HG02759 (cell line): ENCODE results near the gene MAML3.

Experiments used
- ATAC-seq: cut with Tn5 transposase; IDR thresholded peaks from one replicate; pipeline ENCODE4 v1.9.1; 2021; ENCODE audit warnings: mild to moderate bottlenecking, moderate library complexity; ENCODE audit not compliant: unreplicated experiment

Gene MAML3

DNA sequence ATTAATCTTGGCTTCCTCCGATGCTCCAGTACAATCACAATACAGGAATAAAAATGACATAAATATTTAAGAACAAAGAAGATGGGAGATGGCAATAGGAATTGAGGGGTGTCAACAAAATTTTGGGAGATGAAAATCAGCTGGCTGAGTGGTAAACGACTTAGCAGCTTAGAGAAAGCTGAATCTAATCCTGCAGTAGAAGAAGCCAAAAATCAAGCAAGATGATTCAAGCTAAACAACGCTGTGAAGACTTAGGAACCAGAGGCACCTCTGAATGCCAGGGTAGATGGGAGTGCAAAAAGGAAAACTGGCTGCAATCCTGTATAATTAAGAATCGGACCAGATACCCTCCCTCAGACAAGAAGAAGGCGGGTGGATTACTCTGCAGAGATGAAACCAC is 273.1 kb downstream of the MAML3 start:
- no peak for ATAC-seq

DNA sequence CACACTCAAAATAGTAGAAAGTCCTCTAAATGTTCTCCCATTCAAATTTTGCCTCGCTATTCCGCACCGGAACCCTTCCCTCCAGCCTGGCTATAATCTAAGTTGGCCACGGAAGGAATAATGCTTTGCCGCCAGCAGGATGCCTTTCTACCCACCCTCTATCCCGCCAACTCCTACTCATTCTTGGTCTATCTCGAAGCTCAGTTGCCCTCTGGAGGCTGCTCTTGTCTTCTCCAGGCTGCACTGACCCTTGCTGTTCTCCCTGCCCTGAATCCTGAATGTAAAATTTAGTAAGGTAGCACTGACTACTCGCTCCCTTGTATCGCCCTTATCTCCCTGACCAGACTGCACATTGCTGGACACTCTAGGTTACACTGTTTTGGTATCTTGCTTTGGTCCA is 275.9 kb downstream of the MAML3 start:
- no peak for ATAC-seq

DNA sequence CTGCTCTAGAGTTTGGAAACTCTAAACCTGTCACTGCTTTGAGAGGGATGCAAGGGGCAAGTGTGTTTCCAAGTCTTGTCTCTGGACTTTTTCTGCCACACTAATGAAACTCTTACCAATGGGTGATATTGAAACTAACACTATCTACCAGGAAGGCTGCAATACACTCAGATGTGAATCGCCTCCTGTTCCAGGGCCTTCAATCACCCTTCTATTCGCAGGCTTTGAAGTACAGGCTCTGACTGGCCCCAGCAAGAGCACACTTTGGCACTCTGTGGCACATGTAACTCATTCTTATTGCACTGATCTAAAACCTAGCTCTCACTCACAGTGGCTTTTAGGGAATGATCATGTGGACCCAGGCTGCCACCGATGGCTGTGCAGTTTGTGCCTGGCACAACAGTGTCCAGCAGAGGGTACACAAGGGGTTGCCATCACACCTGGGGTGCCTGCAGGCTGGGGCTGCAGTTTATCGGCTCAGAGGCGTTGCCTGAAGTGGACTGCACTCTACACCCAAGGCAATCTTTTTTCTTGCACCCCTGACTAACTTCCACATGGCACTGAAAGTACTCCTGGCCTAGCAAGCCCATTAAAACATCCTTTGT is 277.5 kb downstream of the MAML3 start:
- no peak for ATAC-seq

DNA sequence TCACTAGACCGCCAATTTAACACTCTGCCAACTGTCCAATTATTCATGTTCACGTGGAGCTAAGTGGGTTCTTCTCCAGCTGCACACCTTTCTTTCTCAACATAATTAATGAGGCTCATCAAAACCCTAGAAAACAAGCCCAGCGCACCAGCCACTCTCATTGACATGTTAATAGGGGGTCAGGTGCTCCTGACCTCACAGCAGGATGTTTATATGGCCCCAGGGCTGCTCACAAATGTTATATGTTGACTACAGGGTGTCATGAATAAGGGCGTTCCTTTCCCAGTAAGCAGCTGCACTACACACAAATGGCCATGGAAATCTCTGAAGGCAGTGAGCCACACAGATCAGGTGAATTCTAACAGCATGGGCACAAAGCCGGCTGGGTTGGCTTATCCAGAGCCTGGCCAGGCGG is 278.6 kb downstream of the MAML3 start:
- ATAC-seq = no peak

DNA sequence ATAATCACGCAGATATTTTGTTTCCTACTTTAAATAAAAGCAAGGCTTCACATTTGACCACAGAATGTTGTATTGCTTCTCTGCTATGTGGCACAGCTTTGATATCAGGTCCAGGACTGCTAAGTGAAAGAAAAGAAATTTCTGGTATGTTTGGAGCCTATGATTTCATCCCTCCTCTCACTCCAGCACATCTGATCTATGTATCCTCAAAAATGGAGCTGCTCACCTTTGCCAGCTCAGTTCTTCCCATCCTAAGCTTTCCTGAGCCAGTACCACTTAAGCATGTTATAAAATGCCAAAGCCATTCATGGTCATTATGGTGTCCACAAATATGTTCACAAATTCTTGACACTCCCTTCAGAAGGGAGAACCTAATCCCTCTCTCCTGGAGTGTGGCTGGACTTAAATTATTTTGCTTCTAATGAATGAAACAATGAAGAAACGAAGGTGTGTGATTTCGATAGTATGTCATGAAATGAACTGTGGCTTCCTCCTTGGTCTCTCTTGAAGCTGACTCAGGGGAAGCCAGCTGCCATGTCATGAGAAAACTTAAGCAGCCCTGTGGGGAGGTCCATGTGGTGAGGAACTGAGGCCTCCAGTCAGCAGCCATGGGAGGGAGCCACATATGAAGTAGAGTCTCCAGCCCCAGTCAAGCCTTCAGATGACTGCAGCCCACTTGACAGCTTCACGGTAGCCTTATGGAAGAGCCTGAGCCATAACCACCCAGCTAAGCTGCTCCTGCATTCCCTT is 280.7 kb downstream of the MAML3 start:
- ATAC-seq = no peak

DNA sequence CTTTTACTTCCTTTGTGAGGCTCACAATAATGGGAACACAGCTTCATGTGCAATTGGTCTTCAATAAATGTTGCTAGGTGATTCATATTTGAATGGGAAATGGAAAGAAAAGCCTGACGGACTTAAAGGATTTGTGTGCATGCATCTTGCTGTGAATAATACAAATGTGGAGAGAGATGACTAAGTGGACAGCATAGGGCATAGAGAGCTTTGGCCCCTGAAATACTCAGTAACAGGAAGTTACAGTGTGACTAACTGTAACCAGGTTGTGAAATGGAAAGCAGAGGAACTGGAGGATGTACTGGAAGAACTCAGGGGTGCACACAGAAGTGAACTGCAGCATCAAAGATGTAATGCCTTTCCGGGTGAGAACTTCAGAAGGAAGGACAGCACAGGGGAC is 281.7 kb downstream of the MAML3 start:
- no peak for ATAC-seq

DNA sequence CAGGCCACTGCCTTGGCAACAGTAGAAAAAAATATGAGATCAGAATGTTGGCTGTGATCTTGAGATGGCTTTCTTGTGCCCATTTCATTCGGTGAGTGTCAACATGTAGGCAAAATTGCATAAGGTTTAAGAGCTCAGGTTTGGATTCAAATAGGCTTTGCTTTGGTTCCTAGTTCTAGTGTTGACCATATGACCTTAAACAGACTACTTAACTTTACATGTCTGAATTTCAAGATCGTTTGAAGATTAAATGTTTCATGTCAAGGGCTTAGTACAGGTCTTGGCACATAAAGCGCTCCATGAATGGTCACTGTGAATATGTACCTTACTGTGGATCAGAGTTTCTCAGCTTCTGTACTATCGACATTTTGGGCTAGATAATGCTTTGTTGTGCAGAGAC is 284.2 kb downstream of the MAML3 start:
- no peak for ATAC-seq

DNA sequence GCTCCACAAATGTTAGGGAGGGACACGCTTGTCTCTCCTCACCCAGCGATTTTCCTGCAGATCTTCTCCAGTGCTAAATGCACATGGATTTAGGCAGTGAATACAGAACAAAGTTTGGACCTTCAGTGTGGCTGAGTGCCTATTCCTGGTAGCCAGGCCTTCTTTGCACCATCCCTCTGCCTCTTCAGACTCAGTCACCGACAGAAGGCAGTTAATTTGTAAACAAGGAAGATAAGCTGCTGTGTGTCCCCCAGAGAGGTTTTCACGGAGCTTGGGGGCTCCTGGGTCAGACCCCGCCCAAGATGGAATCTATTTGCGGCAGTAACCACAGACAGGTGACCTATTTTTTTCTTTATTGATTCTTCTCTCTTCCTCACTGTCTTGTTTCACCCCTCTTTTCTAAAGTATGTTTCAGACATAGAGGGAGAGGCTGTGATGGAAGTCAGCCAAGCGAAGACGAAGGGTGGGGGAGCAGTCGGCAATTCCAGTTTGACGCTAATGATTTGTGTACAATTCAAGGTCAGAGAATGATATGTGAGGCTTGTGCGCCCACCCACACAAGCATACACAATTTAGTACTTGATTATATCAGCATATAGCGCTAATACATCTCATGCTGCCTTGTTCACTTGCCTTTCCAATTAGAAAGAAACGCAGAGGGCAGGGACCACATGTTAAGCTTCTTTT is 287.6 kb downstream of the MAML3 start:
- ATAC-seq = no peak

DNA sequence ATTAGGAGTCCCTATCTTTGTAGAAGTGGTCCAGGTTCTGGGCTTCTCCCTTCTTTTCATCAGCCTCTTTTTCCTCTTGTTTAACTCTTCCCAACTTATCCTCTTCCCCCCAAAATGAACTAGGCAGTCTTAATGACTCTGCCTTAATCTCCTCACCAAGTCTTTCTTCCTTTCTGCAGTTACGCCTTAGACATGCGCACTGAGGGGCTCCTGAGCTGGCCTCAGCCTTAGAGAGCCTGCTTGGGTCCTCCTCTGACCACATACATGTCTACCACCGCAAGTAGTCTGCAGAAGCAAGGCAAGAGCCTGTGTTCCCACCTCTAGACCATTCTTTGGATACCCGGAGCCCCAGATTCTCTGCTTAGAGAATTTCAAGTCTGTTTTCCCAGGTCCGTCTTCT is 288.4 kb downstream of the MAML3 start:
- ATAC-seq = no peak

DNA sequence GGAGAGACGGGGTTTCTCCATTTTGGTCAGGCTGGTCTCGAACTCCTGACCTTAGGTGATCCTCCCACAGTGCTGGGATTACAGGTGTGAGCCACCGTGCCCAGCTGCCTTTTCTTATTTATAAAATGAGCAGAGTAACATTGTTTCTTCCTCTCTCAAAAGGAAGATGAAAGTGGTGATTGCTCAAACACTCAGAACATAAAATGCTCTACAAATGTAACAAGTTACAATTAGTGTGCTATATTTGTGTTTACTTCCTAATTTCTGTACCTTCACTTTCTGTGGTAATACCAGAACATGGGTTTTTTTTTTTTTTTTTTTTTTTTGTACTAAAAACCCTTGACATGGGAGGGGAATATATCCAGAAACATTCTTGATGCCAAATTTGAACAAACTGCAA is 290.5 kb downstream of the MAML3 start:
- no peak for ATAC-seq

DNA sequence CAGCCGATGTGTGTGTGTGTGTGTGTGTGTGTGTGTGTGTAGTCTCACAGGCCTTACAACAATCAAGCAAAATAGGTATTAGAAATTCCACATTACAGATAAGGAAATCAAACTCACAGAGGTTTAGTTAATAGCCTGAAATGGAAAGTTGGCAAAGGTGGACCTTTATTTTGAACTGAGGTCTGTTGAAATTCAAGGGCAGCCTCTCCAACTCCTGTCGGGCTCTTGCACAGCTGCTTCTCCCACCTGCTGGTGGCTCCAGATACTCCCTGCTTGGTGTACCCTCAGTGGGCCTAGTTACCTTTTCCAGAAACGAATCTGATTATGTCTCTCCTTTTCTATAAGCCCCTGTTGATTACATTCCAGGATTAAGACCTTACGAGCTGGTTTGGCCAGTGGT is 292.5 kb downstream of the MAML3 start:
- no peak for ATAC-seq

DNA sequence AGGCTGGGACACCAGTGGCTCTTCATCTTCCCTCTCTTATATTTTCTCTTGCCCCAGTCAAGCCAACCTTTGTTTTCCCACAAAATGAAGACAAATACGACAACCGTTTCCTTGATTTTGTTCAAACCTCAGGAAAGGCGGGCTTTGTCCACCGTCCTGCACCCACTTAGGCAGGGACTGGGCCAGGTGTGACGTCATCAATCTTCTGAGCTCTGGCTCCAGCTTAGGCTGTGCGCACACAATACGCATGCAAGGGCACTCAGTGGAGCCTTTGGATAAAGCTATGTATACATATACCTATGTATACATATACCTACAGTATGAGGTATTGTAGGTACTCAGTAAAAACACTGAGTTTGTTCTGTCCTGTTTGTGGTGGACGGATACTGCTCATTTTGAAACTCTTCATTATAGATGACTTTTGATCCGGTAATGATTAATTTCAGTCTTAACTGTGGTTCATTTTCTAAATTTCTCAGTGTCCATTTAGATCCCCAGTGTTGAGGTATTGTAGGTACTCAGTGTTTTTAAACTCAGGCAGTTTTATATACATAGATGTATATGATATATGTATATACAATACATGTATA is 293.5 kb downstream of the MAML3 start:
- no peak for ATAC-seq

DNA sequence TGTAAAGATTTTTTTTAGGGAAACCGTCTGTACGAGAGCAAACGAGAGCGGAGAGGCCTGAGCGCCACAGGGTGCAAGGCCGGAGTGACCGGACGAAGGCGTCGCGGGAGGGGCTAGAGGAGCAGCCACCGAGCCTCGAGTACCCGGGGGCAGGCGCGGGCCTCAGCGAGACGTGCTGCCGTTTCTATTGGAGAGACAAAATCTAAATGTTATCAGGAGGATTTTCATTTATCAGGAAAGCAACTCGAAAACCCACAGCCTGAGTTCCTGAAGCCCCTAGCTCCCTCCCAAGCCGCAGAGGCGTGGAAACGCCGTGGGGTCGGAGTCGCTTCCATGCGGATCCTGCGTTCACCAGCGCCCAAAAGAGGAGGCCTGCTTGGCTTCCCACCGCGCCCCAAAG is 294.1 kb downstream of the MAML3 start:
- ATAC-seq = no peak

DNA sequence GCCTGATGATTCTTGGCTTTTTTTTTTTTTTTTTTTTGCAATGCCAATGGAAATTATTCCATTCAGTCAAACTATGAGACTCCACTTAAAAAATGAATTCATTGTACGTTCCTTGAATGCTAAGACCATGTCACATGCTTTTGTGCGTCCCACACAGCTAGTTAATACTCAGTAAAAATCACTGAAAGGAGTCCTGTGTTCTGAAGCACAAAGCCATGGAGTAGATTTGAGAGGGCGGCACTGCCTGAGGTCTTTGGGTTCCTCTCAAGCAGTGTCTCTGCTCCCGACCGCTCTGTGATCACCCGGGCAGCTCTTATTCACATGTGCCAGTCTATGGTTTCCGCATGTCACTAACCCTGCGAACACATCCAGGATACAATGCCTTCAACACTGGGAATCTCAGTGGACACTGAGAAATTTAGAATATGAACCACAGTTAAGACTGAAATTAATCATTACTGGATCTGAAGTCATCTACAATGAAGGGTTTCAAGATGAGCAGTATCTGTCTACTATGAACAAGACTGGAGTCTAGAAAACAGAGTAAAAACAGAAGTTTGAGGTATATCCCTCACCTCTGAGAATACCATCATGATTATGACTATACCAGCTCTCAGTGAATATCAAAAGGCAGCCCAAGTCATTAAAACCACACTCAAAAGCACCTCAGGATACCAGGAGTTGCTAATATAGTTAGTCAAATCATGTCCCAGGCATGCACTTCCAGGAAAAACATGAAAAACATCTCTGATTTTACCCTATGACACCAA is 295.4 kb downstream of the MAML3 start:
- ATAC-seq = peak; percentile 95

DNA sequence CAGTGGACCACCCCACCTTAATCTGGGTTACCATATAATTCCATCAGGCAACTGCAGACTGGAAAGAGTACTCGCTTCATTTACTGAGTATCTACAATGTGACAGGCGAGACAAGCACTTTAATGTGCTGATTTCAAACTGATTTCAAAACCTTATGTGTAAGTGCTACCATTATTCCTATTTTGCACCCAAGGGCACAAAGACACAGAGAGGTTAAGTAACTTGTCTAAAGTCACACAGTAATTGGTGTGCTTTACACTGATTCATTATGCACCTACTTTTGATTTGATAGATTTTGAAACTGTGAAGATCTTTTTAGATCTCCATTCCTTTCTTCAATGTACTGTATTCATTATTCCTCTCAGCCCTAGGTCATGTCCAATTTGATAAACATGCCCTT is 296.0 kb downstream of the MAML3 start:
- ATAC-seq = no peak

DNA sequence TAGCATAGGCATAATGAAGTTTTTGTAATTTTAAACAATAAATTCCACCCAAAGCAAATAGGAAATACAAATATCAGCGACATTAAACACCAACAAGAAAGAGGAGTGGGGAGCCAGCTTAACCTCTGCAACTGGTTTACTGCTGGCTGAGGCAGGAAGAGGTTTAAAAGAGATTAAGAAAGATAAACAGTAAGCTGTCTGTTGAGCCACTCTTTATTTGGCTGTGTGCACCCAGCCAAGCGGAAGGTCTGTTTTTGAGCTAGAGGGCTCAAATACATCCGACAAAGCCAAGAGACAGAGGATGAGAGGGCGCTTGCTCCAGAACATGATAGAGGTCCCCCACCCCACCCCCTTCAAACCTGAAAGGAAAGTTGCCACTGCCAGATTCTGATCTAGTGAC is 297.0 kb downstream of the MAML3 start:
- no peak for ATAC-seq

DNA sequence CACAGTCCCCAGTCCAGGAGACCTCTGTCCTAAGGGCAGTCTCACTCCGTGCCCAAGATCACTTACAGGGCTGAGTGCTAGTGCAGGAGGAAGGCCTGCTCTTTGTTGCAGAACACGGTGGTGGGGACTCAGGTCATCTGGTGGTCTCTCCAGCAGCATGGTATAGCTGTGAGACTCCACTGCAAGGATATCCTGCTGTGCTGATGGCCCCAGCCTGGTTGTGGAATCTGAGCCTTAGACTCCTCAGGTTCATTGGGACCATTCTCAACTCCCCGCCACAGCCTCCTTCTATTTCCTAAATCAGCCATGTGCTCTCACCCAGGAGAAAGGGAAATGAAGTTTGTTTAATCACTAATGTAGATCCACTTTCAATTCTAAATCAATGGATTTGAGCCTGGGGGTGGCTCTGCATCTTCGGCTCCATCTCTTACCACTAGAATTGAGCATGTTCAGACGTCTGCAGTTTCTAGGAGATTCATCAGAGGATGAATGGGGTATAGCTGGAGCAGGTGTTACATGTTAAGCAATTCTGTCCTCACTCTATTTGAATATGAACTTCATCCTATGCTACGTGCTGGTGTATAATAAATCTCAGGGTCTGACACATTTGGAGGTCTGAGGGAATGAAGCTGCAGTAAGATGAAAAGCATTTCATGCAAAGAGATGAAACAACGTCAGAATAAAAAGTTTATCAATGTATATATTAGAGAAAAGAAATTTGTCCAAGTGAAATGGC is 299.1 kb downstream of the MAML3 start:
- no peak for ATAC-seq

DNA sequence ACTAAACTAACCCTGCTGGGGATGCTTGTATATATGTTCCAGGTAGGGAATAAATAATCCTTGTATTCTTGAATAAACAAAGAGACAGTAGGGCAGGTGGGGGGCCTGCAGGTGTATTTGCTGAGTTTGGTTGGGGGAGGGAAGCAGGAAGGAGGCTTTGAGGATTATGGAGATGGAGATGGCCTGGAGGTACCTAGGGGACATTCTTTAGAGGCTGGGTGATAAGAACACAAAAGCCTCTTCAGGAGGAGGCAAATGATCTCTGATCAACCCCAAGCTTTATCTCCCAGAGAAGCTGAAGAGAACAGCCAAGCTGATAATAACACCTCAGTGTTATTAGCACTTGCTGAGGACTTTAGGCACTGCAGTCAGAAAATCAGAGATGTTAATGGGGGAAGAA is 300.7 kb downstream of the MAML3 start:
- ATAC-seq = no peak

DNA sequence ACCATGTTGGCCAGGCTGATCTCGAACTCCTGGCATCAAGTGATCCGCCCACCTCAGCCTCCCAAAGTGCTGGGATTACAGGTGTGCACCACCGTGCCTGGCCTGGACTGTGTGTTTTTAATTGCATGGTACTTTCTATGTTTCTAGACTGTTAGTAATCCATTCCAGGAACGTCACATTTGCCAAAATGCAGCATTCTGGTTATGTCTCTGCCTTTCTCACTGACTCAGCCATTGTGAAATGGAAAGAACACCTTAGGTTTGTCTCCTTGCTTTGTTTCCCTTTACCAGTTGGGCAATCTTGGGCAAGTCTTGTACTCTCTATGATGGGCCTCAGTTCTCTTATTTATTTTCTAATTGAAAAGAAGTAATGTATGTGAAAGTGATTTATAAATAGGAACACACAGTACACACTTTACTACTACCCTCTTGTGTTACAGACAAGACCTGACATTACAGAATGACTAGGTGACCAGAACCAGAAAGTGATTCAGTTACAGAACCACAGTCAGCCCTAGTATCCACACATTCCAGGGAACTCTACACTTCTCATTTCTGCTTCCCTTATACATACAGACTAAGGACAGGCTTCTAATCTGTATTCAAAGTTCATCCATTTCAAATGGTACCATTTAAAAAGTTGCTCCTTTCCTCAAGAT is 301.2 kb downstream of the MAML3 start:
- no peak for ATAC-seq

DNA sequence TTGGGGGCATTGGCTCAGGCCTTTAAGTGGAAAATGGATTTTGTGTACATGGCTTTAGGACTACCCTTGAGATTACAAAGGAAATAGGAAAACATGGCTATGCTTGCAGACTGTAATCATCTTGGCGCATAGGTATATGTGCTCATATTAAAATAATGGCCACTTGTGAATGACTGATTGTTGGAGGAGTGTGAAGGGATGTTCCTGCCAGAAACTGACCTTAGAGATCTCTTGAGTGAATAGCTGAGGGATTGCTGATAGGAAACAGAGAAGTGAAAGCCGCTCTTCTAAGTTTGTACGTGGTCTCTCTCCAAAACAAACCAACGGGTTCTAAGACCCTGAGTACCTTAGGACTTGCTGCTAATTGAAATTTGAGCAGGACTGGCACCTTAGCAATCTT is 302.3 kb downstream of the MAML3 start:
- ATAC-seq = no peak
